Breast epithelium (tissue), 4 donors: ENCODE data around the gene PKD1L1. TPM values are rescaled to one million over a fixed set of nuclear protein-coding genes. Genes with fewer than 3 reads are reported as not detected.

Experiments used
- DNase-seq, 2 donors: peaks; one replicate each; pipeline ENCODE4 v3.0.0-alpha.2; 2019; ENCODE audit warnings: low spot score in 2 of 2
- H3K27ac ChIP-seq, 2 donors: fragments of 200-600 bp; sonication (generic) in 1 of 2; one replicate each; pipeline ENCODE4 v1.5.1; 2016 to 2019; ENCODE audit warnings: mild to moderate bottlenecking in 1 of 2
- H3K27me3 ChIP-seq, 2 donors: fragments of 200-600 bp; sonication (generic) in 1 of 2; one replicate each; pipeline versions ENCODE4 v1.5.1 to v1.6.0; 2017 to 2019; ENCODE audit warnings: control low read depth in 1 of 2, mild to moderate bottlenecking in 1 of 2
- H3K36me3 ChIP-seq: fragments of 200-600 bp; one replicate; pipeline ENCODE4 v1.5.1; 2019
- H3K4me1 ChIP-seq, 2 donors: fragments of 200-600 bp; sonication (generic); one replicate each; pipeline ENCODE4 v1.5.1; 2016 to 2019; ENCODE audit warnings: control low read depth in 1 of 2
- H3K4me3 ChIP-seq, 3 donors: fragments of 200-600 bp; sonication (generic); 1 replicate in 2 of 3; 2 replicates in 1 of 3; pipeline ENCODE4 v1.5.1; 2016 to 2019; ENCODE audit warnings: mild to moderate bottlenecking in 3 of 3, moderate library complexity in 2 of 3
- H3K9me3 ChIP-seq, 2 donors: fragments of 200-600 bp; sonication (generic) in 1 of 2; one replicate each; pipeline ENCODE4 v1.5.1; 2016 to 2019; ENCODE audit warnings: control low read depth in 1 of 2
- POLR2A ChIP-seq: fragments of 450-650 bp; IDR thresholded peaks from one replicate; pipeline ENCODE4 v1.6.1; 2016; ENCODE audit warnings: antibody characterized with exemption, mild to moderate bottlenecking, moderate library complexity
- POLR2AphosphoS5 ChIP-seq, 3 donors: sonication (generic); formaldehyde crosslinking; IDR thresholded peaks; one replicate each; pipeline ENCODE4 v1.6.1; 2017; ENCODE audit warnings: antibody characterized with exemption in 3 of 3
- intact Hi-C: fragments of 100-400 bp; cut with DNase I; formaldehyde crosslinking; loops from one replicate; pipeline ENCODE4 v1.15.1; 2023; ENCODE audit warnings: low total_unique reads
- total RNA-seq, 3 donors: library from RNA; depleted of rRNA; stranded (reverse); fragments of >200 nt; gene quantifications; one replicate each; pipeline ENCODE4 v1.1.0, GENCODE V29; 2016
- TF ChIP-seq, protein P1 (sequence below), 3 donors: fragments of 450-650 bp; IDR thresholded peaks; one replicate each; pipeline ENCODE4 v1.5.1; 2016 to 2017; ENCODE audit warnings: antibody characterized with exemption in 3 of 3, mild to moderate bottlenecking in 3 of 3, moderate library complexity in 3 of 3

PKD1L1 gene
- total RNA-seq, 3 donors from 2014 or later: 0.32 to 0.44 (median 0.33) TPM

GRCh38 chr7:47933215-47933614, 15.1 kb downstream of the PKD1L1 start:
- no peaks in the 10 kb centered on the region for H3K9me3 ChIP-seq
- H3K4me1 ChIP-seq: no peaks in the 10 kb centered on the region
- no peak for DNase-seq
- TF ChIP-seq POLR2A (no peak), POLR2AphosphoS5 (IDR thresholded peaks at IDR 0.05) (no peak)
- TF ChIP-seq, protein P1, sequence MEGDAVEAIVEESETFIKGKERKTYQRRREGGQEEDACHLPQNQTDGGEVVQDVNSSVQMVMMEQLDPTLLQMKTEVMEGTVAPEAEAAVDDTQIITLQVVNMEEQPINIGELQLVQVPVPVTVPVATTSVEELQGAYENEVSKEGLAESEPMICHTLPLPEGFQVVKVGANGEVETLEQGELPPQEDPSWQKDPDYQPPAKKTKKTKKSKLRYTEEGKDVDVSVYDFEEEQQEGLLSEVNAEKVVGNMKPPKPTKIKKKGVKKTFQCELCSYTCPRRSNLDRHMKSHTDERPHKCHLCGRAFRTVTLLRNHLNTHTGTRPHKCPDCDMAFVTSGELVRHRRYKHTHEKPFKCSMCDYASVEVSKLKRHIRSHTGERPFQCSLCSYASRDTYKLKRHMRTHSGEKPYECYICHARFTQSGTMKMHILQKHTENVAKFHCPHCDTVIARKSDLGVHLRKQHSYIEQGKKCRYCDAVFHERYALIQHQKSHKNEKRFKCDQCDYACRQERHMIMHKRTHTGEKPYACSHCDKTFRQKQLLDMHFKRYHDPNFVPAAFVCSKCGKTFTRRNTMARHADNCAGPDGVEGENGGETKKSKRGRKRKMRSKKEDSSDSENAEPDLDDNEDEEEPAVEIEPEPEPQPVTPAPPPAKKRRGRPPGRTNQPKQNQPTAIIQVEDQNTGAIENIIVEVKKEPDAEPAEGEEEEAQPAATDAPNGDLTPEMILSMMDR (IDR thresholded peaks at IDR 0.05): no peak
- H3K27ac ChIP-seq: no peak overlapping the region
- H3K36me3 ChIP-seq: no peaks in the 10 kb centered on the region
- H3K4me3 ChIP-seq: no peak overlapping the region
- intact Hi-C loops: no loop called here
- no peaks in the 10 kb centered on the region for H3K27me3 ChIP-seq

GRCh38 chr7:47932466-47933037, 15.7 kb downstream of the PKD1L1 start:
- Histone ChIP-seq H3K4me1 (no peaks in the 10 kb centered on the region), H3K36me3 (no peaks in the 10 kb centered on the region), H3K4me3 (no peak overlapping the region), H3K9me3 (no peaks in the 10 kb centered on the region), H3K27me3 (no peaks in the 10 kb centered on the region), H3K27ac (no peak overlapping the region)
- TF ChIP-seq, protein P1 (IDR thresholded peaks at IDR 0.05): no peak
- no peak for TF ChIP-seq POLR2A
- no peak for TF ChIP-seq POLR2AphosphoS5 (IDR thresholded peaks at IDR 0.05)
- no peak for DNase-seq
- intact Hi-C loops: no loop called here

DNA sequence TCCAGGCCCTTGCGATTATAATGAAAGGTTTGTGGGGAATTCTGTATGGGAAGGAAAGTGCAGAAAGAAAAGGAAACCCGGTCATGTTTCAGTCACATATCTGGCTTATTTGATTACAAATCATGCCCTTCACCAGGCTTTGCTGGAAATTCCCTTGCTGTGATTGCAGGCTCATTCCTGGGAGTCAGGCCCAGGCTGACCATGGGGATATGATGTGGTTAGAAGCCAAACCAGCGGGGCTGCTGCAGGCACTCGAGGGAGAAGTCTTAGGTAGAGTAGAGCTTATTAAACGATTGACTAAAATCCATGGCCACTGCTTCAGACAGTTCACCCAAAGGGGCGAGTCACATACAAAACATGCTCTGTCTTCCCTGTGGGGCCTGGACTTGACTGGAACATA, 16.2 kb downstream of the PKD1L1 start:
- Histone ChIP-seq H3K36me3 (no peaks in the 10 kb centered on the region), H3K9me3 (no peaks in the 10 kb centered on the region), H3K4me1 (no peaks in the 10 kb centered on the region), H3K27ac (no peak overlapping the region), H3K4me3 (no peak overlapping the region), H3K27me3 (no peaks in the 10 kb centered on the region)
- no peak for DNase-seq
- TF ChIP-seq POLR2AphosphoS5 (IDR thresholded peaks at IDR 0.05) (no peak), POLR2A (no peak)
- TF ChIP-seq, protein P1 (IDR thresholded peaks at IDR 0.05): no peak
- intact Hi-C loops: no loop called here

DNA sequence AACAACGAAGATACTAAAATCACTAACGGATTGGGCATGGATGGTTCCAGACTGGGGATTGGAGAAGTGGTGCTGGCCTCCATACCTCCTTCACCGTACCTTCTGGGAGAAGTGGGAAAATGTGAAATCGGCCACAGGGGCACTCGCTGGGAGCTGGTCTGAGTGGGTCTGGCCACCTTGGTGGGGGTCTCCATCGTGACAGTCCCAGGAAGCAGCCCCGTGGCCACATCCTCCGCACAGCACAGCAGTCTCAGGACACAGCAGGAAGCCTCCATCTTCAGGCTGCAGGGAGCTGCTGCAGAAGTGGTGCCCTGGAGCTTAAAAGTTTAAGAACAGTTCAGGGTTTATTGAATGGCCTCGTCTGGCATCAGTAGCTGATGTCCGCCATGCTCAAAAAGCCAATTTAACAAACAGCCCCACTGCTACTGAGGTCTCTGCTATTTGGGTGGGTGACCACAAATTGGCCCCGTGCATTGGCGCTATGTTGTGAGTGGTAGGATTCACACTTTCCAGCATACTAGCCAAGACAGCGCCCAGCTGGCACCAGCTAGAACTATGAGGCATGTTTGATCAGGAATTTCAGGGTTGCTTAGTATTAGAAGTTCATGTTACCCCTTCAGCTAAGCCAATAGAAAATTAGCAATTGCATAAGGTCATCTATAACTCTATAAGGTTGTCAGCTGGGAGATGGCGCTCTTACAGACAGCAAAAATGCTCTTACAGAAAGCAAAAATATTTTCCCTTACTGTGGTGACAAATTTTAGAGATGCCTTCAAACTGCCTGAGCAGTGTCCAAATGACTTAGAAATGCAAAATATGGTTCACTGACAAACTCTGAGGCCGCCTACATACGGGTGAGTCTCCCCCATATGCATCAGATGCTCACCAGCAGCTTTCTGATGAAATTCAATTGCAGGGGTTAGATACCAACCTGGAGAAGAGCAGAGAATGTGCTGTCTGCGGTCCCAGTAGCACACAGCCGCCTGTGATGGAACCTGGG, 17.0 kb downstream of the PKD1L1 start:
- intact Hi-C loops: no loop called here

More for the DNA sequence above, 17.0 kb downstream of the PKD1L1 start:
- Histone ChIP-seq H3K27ac (no peak overlapping the region), H3K27me3 (no peaks in the 10 kb centered on the region), H3K4me3 (no peak overlapping the region), H3K36me3 (no peaks in the 10 kb centered on the region), H3K9me3 (no peaks in the 10 kb centered on the region), H3K4me1 (no peaks in the 10 kb centered on the region)
- no peak for DNase-seq
- no peak for TF ChIP-seq POLR2AphosphoS5 (IDR thresholded peaks at IDR 0.05)
- TF ChIP-seq POLR2A: no peak
- TF ChIP-seq, protein P1 (IDR thresholded peaks at IDR 0.05): no peak
